NCI-H1417 (cell line): Measurements from ENCODE around the gene CREBRF.
A peak's percentile ranks its signal among the peaks of the same experiment; 100 is the strongest.
"Not testable (repeated sequence)": the region's sequence is repeated elsewhere in the genome, so short reads cannot be mapped to it uniquely, and the experiment has no call there.

ENCODE experiments used
- DNase-seq, 3 experiments: peaks; one replicate each; lab custom pipeline; 2025; lab: John Stamatoyannopoulos, UW

The CREBRF gene

GRCh38 chr5:173039188-173039587 lies 17.0 kb upstream of the CREBRF start:
- DNase-seq, result no peak

GRCh38 chr5:173039964-173040363 lies 16.2 kb upstream of the CREBRF start:
- no peak for DNase-seq

DNA sequence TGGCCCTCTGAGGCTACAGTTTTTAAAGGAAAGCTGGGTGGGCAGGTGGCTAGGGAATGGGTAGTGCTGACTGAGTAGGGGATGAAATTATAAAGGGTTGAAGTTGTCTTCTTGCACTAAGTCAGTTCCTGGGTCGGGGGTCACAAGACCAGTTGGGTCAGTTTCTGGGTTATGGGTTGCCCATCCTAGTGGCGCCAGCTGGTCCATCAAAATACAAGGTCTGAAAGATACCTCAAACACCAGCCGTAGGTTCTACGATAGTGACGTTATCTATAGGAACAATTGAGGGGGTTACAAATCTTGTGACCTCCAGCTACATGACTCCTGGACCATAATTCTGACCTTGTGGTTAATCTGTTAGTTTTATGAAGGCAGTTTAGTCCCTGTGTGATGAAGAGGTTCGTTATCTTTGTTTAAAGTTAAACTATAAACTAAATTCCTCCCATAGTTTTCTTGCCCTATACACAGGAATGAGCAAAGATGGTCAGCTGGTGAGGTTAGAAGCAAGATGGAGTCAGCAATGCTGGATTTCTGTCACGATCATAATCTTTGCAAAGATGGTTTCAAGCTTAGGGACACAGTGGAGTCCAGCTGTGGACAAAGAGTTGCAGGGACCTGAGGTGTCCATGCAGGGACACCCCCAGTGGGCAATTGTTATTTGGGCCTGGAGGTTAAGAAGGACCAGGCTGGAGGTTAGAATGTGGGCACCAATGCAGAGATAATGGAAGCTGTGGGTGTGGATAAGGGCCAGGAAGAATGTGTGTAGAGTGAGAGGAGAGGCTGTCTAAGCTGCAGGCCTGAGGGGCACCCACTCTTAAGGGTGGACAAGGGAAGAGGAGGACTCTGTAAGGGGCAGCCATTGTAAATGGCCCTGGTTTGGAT lies 14.0 kb upstream of the CREBRF start:
- DNase-seq, result no peak

GRCh38 chr5:173042763-173043107 lies 13.4 kb upstream of the CREBRF start:
- no peak for DNase-seq

DNA sequence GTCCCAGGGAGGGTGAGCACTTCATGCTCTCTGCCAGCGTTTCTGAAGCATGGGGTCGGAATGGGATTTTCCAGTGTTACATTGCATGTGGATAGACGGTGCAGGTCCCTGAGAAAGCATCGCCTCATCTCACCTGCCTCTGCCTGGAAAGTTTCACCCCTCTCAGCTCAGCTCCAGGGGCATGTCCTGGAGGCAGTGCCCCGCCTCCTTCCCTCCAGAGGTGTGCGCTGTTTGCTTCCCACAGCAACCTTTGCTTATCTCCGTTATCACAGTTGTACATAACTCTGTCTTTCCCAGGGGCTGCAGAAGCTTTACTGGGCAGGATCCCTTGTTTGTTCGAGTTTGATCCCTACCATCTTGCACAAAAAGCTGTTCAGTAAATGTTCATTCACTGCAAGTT lies 10.7 kb upstream of the CREBRF start:
- DNase-seq, result no peak

GRCh38 chr5:173047096-173047837 lies 8.9 kb upstream of the CREBRF start:
- not testable (repeated sequence) for DNase-seq

GRCh38 chr5:173047838-173048105 lies 8.4 kb upstream of the CREBRF start:
- no peak for DNase-seq

GRCh38 chr5:173050791-173051190 lies 5.4 kb upstream of the CREBRF start:
- DNase-seq, result no peak

DNA sequence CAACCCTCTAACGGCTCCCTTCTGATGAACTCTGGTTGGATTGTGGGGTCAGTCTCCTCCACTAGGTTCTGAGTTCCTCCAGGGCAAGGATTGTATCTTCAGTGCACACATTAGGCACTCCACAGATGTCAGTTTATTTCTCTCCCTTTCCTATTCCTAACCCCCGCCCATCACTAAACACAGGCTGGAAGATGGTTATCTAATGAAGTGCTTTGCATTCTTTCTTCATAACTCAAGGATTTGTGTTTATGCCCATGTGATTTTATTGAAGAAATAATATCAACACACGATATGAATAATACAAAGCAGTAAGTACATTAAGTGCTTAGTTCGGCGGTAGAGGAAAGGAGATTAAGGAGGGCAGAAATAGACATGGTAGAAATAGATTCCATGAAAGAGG lies 4.4 kb upstream of the CREBRF start:
- no peak for DNase-seq

DNA sequence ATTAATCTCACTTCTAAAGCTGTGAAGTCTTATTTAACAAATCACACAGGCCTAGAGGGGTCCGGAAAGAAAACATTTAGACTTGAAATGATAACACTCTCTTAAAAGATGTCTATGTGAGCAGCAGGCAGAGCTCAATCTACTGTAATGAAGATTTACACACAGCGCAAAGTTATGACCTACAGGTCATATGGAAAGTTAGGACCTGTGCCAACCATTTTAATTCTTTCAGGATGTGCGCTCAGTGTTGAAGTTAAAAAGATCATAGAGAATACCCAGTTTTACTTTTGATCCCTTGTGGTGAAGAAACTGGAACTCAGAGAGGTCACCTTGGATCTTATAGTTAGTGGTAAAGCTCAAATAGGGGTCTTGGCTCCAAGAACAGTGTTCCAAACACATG lies 3.1 kb upstream of the CREBRF start:
- no peak for DNase-seq

DNA sequence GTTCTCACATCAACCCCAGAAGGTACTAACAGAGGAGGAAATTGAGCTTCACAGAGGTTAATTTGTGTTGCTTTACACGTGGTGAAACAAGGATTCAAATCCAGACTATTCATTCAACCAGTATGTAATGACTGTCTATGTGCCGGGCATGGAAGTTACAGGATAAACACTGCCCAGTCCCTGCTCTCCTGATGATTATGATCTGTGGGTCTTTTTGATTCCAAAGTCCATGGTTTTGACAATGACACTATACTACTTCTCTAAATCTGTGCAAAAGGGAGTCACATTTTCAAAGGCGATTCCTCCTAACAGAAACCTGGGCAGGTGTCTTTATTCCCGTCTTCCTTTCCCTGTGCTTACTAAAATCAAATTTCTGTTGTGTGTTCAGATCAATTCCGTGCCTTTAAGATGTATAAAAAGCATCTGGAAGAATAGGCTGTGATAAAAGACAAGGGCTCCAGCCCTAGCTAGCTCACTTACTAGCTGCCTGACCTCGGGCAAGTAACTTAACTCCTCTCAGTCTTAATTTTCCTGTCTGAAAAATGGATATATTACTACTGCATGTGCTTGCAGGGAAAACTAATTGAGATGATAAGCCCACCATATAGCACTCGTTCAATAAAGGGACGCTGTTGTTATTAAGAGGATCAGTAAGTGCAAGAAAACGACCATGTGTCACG lies 970 bp upstream of the CREBRF start:
- no peak for DNase-seq

DNA sequence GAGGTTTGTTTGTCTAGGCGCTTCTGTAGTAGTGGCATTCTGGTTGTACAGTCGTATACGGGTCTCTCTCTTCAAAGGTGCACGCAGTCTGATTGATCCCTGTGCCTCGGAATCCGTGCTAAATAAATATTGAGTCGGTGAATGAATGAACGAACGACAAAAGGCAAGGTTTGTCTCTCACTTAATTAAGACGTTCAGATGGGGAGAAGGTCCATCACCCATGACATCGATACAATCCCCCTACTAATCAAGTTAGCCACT lies 500 bp upstream of the CREBRF start:
- DNase-seq, result peak in 1 of 3 experiments; percentile 38

DNA sequence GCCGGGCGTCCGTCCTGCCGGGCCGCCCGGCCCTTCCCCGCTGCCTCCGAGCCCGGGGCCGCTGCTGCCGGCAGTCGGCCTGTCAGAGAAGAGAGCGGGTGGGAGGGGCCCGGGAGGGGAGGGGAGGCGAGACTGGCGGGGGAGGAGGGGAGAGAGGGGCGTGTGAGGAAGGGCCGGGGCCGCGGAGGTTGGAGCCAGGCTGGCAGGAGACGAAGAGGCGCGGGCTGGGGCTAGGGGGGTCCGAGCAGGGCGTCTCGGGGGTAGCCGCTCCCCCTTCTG lies 570 bp downstream of the CREBRF start:
- DNase-seq, result no peak

DNA sequence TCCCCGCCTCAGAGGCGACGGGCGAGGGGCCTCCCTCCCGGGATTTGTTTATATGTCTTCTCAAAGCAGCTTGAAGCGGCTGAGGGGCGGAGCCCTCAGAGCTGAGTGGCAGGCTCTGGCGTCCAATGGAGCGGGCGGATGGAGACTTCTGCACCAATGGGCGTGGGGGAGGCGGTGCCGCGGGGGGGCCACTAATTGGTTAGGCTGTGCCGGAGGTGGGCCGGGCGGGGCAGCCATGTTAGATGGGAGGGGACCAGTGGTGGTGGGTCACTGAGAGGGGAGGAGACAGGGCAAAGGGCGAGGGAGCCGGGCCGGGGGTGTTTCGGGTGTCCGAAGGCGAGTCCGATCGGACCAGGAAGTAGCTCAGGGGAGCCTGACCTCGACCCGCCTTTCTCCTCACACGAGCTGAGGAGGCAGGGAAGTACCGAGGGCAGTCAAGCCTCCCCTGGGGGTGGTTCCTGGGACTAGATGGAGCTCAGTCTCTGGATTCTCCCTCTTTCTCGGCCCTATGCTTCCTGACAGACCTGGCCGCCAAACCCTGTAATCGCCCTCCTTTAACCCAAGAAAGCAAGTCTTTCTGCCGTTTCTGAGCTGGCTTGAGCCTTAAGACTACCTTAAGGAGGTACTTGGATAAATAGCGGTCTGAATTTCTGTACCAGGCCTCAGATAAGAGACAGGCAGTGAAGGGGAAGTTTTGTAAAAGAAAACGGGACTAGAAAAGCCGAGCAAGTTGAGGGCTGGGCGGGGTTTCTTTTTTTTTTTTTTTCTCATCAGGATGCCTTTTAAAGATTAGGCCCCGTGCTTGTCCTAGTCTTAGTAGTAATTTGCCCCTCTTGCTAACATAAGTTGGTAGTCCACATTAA lies 1.1 kb downstream of the CREBRF start:
- peak; percentile 89 to 96 (median 96) for DNase-seq

- no peak for DNase-seq
These were observed 6.0 kb downstream of the CREBRF start for GRCh38 chr5:173062141-173062540.

DNA sequence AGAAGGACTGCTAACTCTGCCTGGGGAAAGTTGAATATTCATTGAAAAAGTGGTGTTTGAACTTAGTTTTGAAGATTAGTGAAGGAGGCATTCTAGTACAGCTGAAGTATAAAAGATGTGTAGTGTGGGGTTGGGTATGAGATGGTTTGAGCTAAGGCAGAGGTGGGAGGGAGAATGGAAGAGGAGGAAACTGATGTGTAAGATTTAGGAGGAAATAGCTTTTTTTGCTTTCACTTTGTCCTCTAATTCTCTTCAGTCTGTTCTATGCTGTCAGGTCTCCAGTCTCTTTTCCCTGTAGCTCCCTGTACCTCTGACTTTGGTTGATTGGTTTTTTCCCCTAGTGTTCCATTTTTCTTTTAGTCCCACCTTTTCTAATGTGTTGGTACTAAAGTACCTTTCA lies 9.0 kb downstream of the CREBRF start:
- no peak for DNase-seq

GRCh38 chr5:173069671-173070070 lies 13.5 kb downstream of the CREBRF start:
- no peak for DNase-seq

DNA sequence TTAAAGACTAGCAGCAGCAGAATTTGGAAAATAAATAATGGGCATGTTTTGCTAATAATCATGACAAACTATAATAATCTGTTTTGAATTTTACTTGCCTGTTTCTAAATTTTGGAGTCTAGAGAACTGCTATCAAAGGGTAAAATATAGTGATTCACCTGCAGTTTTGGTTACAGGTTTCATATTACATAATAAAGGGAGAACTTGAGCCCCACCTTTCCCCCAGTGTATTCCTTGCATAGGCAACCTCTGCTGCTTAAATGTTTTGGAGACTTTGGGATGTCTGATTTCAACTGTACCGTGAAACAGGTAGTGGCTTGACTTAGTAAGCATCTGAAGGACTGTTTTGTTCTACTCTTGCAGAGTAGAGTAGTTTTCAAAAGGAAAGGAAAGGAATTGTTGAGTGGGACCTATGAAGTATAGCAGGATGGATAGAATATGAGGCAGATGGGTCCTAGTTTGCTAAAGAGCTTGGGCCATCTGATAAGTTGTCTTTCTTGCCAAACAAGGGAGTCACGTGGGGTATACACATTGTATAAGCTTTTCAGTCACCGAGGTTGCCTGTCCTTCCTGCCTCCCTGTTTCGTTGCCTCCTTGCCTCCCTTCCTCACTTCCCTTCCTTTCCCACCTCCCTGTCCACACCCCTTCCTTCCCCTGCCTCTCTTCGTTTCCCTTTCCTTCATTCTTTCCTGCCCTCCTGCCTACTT lies 19.1 kb downstream of the CREBRF start:
- DNase-seq, result peak in 1 of 3 experiments; percentile 0

GRCh38 chr5:173075970-173076369 lies 19.8 kb downstream of the CREBRF start:
- no peak for DNase-seq

DNA sequence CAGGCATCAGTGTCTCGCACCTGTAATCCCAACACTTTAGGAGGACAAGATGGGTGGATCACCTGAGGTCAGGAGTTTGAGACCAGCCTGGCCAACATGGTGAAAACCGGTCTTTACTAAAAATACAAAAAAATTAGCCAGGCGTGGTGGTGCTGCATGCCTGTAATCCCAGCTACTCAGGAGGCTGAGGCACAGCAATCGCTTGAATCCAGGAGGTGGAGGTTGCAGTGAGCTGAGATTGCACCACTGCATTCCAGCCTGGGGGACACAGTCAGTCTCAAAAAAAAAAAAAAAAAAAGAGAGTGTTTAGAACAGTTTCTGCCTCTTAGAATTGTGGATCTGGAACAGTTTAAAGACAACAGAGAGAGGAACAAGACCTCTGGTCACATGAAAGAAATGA lies 20.3 kb downstream of the CREBRF start:
- not testable (repeated sequence) for DNase-seq

- DNase-seq, result no peak
These were observed 22.7 kb downstream of the CREBRF start for GRCh38 chr5:173078878-173079277.

- DNase-seq, result no peak
These were observed 33.4 kb downstream of the CREBRF start for GRCh38 chr5:173089581-173089980.
